GM21576 (cell line): Measurements from ENCODE around the gene MORC3.
"Not testable (repeated sequence)": the region's sequence is repeated elsewhere in the genome, so short reads cannot be mapped to it uniquely, and the experiment has no call there.

Source experiments
- ATAC-seq: cut with Tn5 transposase; IDR thresholded peaks from one replicate; pipeline ENCODE4 v1.9.1; 2021; ENCODE audit warnings: mild to moderate bottlenecking, moderate library complexity; ENCODE audit not compliant: unreplicated experiment

Gene MORC3

DNA sequence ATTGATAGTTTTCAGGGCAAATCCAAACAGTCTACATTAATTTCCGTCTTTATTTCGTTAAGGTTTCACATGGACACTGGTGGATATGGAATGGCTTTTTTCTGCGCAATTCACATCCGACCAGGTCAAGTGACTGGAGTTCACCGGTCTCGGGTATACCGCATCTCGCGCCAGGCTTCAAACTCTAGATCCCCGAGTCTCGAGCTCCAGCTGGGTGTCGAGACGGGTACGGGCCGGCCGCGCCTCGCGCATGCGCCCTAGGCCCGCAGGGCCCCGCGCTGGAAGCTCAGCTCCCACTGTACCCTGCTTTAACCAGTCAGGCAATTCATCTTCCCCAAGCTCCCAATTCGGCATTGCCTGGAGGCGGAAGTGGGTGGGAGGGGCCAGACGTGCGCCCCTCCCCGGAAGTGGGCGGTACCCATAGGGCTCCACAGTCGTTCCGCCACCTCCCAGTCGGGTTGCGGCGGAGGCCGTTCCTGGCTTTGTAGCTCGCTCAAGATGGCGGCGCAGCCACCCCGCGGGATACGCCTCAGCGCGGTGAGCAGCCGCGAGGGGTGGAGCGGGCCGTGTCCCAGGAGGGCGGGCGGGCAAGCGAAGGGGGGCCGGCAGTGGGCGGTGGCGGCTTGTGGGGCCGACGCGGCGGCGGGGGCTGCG lies at the start of gene MORC3:
Gene MORC3, plus strand, starts transcription at position 431 of the 654 bp plus-strand sequence. Its CDS starts 68 bp downstream, at position 499.
- ATAC-seq: peak; percentile 86

DNA sequence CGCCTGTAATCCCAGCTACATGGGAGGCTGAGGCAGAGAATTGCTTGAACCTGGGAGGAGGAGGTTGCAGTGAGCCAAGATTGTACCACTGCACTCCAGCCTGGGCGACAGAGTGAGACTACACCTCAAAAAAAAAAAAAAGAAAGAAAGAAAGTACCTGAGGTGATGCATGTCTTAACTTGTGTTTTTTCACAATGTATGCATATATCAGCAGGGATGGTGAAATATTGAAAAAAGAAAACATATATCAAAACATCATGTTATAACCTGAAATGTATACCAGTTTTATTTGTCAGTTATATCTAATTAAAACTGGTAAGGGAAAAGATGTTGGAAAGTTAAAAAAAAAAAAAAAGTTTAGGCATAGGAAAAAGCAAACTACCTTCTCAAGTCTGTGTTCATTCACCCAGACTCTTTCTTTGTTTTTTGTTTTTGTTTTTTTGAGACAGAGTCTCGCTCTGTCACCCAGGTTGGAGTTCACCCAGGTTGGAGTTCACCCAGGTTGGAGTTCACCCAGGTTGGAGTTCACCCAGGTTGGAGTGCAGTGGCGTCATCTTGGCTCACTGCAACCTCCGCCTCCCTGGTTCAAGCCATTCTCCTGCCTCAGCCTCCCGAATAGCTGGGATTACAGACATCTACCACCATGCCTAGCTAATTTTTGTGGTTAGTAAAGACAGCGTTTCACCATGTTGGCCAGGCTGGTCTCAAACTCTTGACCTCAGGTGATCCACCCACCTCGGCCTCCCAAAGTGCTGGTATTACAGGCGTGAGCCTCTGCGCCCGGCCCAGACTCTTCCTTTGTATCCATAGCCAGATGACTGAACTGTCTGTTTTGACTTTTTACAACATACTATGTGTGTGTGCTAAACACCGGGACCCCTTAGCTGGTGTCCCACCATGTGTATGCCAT lies 49.0 kb upstream of the MORC3 start:
- not testable (repeated sequence) for ATAC-seq

GRCh38 chr21:36274128-36274527 lies 45.9 kb upstream of the MORC3 start:
- no peak for ATAC-seq

GRCh38 chr21:36282568-36283230 lies 37.3 kb upstream of the MORC3 start:
- no peak for ATAC-seq

- ATAC-seq: not testable (repeated sequence)
Observed at GRCh38 chr21:36283231-36283622, 36.8 kb upstream of the MORC3 start.

DNA sequence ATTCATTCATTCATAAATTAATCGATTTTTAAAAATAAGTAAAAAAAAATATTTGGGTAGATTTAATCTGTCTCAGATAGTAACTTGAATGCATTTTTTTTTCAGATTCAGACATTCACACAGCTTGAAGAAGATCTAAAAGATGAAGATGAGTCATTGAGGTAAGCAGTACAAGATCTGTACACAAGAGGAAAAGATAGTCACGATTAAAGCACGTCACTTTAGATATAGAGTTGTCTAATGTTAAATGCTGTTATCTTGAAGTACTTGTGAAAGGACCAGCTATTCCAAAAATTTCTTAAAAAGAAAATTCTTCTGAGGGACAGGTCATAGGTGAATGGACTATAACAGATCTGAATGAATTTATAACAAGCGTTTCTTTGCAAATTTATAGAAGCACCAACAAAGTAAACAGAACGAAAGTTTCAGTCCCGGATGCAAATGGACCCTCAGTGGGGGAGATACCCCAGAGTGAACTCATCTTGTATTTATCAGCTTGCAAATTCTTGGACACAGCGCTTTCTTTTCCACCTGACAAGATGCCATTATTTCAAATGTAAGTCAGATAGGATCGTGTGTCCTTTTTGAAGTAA lies 31.2 kb upstream of the MORC3 start:
- ATAC-seq: no peak

- ATAC-seq: no peak
Observed at GRCh38 chr21:36291509-36291908, 28.5 kb upstream of the MORC3 start.

GRCh38 chr21:36297406-36297937 lies 22.5 kb upstream of the MORC3 start:
- no peak for ATAC-seq

DNA sequence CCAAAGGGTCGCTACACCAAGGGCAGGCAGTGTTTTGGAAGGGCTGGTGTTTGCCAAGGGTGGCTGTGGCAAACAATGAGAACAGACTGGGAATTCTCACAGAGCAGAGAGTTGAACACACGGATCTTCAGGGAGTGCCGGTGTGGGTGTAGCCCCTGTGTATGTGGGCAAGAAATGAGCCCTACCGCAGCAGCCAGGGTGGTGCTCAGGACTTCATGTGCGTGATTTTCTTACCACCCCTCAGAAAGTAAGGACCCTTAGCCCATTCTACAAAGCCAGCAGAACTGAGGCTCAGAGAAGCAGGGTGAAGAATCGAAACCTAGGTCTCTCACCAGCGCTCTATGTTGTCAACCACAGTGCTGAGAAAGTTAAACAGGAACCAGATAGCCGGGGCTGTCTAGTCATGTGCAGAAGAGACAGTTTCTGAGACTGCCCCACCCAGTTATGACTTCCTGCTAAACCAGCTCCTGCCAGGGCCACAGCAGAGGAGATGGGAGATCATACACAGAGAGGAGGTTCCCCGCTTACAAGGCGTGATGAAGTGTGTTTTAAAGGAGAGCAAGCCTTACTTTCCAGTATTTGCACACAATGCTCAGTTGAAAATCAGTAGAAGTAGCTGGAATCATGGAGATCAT lies 21.9 kb upstream of the MORC3 start:
- ATAC-seq: peak; percentile 98

- ATAC-seq: no peak
Observed at GRCh38 chr21:36306872-36307534, 13.0 kb upstream of the MORC3 start.

DNA sequence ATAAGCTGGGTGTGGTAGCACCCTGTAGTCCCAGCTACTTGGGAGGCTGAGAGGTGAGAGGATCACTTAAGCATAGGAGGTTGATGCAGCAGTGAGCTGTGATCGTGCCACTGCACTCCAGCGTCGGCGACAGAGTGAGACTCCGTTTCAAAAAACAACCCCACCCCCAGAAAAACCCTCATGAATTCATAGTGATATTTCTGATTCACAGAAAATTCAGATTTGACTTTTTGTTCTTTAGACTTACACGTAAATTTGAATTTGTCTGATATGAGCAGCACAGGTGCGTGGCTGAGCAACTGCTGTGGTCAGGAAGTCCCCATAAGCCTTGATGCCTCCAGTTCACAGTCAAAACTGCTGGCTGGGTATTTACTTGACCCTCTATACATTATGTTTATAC lies 10.0 kb upstream of the MORC3 start:
- ATAC-seq: no peak

- not testable (repeated sequence) for ATAC-seq
Observed at GRCh38 chr21:36313446-36313845, 6.6 kb upstream of the MORC3 start.

DNA sequence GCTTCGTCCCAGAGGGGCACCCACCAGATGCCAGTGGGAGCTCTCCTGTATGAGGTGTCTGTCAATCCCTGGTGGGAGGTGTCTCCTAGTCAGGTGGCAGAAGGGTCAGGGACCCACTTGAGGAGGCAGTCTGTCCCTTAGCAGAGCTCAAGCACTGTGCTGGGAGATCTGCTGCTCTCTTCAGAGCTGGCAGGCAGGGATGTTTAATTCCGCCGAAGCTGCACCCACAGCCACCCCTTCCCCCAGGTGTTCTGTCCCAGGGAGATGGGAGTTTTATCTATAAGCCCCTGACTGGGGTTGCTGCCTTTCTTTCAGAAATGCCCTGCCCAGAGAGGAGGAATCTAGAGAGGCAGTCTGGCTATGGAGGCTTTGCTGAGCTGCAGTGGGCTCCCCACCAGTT lies 4.0 kb upstream of the MORC3 start:
- not testable (repeated sequence) for ATAC-seq

DNA sequence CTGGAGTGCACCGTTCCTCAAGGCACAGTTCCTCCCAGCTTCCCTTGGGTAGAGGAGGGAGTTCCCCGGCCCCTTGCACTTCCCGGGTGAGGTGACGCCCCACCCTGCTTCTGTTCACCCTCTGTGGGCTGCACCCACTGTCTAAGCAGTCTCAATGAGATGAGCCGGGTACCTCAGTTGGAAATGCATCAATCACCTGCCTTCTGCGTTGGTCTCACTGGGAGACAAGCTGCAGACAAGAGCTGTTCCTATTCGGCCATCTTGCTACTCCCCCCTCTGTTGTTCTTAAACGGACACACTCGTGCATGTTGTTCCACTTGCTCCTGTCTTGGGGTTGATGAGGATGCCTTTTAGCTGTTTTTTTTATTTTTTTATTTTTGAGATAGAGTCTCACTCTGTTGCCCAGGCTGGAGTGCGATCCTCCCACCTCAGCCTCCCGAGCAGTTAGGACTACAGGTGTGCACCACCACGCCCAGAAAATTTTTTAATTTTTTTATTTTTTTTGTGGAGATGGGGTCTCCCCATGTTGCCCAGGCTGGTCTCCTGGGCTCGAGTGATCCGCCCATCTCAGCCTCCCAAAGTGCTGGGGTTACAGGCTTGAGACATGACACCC lies 3.0 kb upstream of the MORC3 start:
- no peak for ATAC-seq

DNA sequence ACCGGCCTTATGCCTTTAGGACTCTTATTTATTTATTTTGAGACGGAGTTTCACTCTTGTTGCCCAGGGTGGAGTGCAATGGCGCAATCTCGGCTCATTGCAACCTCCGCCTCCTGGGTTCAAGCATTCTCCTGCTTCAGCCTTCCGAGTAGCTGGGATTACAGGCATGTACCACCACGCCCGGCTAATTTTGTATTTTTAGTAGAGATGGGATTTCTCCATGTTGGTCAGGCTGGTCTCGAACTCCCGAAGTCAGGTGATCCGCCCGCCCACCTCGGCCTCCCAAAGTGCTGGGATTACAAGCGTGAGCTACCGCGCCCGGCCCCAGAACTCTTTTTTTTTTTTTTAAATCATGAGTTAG lies 611 bp upstream of the MORC3 start:
- ATAC-seq: not testable (repeated sequence)

DNA sequence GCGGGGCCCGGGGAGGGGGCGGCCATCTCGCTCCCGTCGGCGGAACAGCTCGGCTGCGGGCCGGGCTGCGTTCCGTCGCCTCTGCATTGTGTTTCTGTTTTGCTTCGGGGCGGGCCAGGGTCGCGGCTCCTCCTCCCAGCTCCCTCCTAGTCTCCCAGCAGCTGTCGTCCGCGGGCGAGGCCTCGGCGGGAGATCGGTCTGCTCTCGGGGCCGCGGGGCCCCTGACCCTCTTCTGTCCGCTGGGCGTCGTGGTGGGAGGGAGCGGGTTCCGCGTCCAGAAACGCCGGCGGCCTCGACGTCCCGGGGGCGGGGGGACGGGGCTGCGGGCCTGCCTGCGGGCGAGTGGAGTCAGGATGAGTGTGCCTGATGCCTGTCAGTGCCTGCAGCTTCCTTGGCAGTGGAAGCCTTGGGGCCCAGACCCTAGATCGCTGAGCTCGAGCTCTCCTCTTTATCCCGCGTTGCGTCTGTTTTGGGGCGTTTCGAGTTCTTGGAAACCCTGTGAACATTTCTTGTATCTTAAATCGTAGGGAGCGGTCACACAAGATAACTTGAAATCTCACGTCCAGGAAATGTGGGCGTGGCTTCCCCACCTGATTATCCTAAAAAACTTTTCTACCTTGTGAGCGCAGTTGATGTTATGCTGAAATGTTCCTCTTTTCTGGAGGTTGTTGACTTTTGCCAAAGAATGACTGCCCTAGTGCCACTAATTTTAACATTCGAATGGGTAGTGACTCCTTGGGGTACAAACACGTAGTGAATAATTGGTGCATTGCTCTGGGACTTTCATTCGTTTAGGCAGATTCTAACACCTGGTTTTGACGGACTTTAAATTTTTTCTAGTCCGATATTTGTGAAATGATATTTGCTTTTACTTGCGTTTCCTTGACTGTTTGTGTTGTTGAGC lies 676 bp downstream of the MORC3 start:
- peak; percentile 25 for ATAC-seq

GRCh38 chr21:36321325-36322082 lies 1.5 kb downstream of the MORC3 start:
- no peak for ATAC-seq

DNA sequence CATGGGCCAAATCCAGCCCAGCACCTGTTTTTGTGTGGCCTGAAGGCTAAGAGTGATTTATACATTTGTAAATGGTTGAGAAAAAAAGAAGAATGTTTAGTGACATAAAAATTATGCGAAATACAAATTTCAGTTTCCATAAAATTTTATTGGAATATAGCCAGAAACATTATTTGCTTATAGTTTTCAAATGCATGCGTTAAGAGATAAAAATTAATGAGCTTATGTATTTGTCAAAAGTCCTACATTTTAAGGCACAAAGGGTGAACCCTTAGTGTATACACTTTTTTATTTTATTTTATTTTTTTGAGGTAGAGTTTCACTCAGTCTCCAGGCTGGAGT lies 2.1 kb downstream of the MORC3 start:
- ATAC-seq: no peak
